ENCODE results near the gene AEN.

DNA sequence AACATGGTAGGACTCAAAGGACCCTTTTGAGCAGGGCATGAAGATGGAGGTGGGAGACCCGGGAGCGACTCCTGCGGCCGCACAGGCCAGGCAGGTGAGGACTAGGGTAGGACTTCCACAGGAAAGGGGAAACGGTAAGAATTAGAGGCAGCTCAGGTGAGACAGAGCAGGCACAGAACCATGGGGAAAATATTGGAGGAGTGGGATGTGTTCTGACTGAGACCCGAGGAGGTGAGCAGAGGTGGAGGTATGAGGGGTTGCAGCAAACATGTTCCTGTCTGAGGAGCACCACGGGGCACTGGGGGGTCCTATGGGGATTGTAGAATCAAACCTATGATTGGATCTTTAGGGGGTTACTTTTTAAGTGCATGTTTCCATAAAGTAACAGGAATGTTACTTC is 16.3 kb downstream of the AEN start:
- TF ChIP-seq TAF1 (IDR thresholded peaks at IDR 0.05; ENCODE audit: borderline replicate concordance, insufficient read depth, low read length) (no peak), POLR2AphosphoS5 (IDR thresholded peaks at IDR 0.05; ENCODE audit: low read depth, low read length) (no peak), SIN3A (IDR thresholded peaks at IDR 0.05; ENCODE audit: borderline replicate concordance, insufficient read depth, low read length) (no peak)
- TF ChIP-seq, protein P1, sequence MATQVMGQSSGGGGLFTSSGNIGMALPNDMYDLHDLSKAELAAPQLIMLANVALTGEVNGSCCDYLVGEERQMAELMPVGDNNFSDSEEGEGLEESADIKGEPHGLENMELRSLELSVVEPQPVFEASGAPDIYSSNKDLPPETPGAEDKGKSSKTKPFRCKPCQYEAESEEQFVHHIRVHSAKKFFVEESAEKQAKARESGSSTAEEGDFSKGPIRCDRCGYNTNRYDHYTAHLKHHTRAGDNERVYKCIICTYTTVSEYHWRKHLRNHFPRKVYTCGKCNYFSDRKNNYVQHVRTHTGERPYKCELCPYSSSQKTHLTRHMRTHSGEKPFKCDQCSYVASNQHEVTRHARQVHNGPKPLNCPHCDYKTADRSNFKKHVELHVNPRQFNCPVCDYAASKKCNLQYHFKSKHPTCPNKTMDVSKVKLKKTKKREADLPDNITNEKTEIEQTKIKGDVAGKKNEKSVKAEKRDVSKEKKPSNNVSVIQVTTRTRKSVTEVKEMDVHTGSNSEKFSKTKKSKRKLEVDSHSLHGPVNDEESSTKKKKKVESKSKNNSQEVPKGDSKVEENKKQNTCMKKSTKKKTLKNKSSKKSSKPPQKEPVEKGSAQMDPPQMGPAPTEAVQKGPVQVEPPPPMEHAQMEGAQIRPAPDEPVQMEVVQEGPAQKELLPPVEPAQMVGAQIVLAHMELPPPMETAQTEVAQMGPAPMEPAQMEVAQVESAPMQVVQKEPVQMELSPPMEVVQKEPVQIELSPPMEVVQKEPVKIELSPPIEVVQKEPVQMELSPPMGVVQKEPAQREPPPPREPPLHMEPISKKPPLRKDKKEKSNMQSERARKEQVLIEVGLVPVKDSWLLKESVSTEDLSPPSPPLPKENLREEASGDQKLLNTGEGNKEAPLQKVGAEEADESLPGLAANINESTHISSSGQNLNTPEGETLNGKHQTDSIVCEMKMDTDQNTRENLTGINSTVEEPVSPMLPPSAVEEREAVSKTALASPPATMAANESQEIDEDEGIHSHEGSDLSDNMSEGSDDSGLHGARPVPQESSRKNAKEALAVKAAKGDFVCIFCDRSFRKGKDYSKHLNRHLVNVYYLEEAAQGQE (IDR thresholded peaks at IDR 0.05; ENCODE audit: insufficient read depth in 1 of 2, low read depth in 2 of 2, low read length in 2 of 2): no peak

All from PFSK-1 (cell line).